ENCODE data around the gene PPP1CC.
A peak's percentile ranks its signal among the peaks of the same experiment; 100 is the strongest.
"Not testable (repeated sequence)": the region's sequence is repeated elsewhere in the genome, so short reads cannot be mapped to it uniquely, and the experiment has no call there.

Gene PPP1CC

DNA sequence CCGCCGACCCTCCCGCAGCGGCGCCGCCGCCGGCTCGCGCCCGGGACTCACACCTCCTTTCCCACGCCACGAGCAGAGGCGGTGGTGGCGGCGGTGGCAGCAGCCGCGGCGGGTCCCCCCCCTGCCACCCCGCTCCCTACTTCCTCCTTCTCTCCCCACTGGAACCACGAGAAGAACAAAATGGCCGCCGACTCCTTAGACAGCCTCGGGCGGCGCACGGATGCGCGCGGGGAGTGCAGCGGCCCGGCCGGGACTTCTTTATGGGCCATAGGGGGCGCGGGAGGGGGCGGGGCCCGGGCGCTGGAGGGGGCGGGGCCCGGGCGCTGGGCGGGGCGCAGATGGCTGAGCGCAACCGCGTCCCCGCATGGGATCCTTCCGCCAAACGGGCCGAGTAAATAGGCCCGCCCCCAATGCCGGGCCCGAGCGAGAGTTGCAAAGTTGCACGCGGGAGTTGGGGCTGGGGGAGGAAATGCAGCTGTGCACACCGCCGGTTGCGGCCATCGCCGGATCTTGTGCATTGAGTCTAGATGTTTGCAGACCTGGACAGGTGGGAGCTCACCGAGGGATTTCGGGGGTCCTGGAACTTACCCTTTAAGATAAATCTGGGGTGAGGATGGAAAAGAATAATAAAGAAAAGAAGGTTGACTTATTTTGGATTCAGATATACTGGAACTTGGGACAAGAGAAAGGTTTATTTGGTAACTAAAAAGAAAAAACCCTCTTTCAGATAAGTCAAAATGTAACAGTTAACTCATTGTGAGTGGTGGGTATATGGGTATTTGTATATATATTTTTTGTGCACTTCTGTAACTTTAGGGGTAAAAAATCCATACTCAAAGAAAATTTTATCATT, at the start of gene PPP1CC:
Gene PPP1CC (minus strand): TSS at position 174 of the 853 bp plus-strand sequence. CDS start 184 bp downstream, outside the sequence.
- DNase-seq (ENCODE audit: low read depth in 3 of 3), result peak; percentile 83 to 88 (median 87)

DNA sequence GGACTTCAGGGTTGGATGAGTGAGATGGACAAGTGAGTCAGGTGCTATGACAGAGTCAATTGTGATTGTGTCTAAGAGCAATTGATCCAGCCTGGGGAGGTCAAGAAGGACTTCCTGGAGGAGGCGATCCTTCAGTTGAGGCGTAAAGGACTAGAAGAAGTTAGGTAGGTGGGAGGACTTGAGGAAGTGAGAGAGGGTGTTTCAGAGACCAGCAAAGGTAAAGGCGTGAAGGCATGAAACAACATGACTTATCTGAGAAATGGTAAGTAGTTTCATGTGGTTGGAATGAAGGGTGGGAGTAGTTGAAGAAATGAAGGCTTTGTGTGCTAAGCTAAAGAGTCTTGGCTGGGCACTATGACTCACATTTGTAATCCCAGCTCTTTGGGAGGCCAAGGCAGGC, 48.9 kb upstream of the PPP1CC start:
- DNase-seq (ENCODE audit: low read depth in 3 of 3), result no peak

GRCh38 chr12:110790301-110790700, 47.6 kb upstream of the PPP1CC start:
- DNase-seq (ENCODE audit: low read depth in 3 of 3), result no peak

DNA sequence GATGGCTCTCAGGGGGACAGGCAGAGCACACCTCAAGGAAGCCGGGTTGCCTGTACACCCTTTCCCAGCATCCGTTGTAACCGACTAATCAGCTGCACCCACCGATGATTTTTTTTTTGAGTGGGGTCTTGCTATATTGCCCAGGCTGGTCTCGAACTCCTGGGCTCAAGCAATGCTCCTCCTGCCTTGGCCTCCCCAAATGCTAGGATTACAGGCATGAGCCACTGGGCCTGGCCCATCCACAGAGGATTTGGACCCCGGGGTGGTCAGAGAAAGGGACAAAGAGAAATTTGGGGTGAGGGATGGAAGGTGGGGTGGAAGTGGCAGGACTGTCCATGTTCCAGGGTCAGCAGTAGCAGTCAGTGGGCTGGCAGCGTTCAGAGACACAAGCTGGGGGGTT, 43.3 kb upstream of the PPP1CC start:
- no peak for DNase-seq (ENCODE audit: low read depth in 3 of 3)

DNA sequence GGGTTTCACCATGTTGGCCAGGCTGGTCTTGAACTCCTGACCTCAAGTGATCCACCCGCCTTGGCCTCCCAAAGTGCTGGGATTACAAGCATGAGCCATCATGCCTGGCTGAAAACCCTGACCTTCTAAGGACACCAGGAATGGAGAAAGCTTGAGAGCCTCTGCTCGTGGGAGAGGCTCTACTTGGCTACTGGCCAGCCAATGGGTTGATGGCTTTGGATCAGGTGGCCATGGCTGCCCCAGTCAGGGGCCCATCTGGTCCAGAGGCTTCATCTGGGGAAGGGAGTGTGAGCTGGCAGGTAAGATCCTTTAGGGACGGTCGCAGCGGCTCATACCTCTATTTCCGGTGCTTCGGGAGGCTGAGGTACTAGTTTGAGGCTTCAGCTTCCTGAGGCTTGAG, 42.5 kb upstream of the PPP1CC start:
- no peak for DNase-seq (ENCODE audit: low read depth in 3 of 3)

- no peak for DNase-seq (ENCODE audit: low read depth in 3 of 3)
Observed at GRCh38 chr12:110782922-110783321, 40.2 kb upstream of the PPP1CC start.

DNA sequence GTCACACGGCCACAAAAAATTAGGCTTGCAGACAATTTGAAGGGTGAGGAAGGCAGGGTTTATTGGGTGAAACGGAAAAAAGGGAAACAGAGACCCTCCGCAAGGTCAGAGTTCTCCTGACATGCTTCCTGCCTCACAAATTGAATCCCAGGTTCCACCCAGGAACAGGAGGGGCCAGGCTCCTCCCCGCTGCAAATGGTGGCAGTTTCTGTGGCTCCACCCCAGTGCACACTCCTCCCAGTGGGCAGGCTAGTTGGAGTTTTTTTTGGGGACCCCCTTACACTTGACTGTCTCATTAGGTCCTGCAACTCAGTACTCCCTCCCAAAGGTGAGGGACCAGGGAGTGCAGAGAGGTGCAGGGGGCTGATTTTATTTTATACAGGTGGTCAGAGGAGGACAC, 39.4 kb upstream of the PPP1CC start:
- DNase-seq (ENCODE audit: low read depth in 3 of 3), result no peak

DNA sequence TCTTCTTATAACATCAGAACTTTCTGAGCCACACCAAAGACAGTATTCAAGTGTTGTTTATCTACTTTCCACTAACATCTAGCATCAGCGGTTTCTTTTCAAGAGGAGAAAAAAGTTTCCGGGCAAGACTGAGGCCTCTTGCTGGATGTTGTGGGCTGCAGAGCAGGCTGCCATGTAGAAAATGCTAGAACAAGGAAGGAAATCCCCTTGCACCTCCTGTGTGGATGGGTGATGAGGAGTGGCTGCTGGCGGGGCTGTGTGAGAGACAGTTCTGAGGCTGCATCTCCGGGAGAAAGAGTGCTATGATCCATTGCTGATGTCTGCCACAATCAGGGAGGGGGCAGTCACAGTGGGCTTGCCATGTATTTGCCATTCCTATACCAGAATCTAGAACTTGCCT, 37.8 kb upstream of the PPP1CC start:
- DNase-seq (ENCODE audit: low read depth in 3 of 3), result peak in 2 of 3 donors; percentile 14 to 41

GRCh38 chr12:110778833-110779577, 36.3 kb upstream of the PPP1CC start:
- no peak for DNase-seq (ENCODE audit: low read depth in 3 of 3)

DNA sequence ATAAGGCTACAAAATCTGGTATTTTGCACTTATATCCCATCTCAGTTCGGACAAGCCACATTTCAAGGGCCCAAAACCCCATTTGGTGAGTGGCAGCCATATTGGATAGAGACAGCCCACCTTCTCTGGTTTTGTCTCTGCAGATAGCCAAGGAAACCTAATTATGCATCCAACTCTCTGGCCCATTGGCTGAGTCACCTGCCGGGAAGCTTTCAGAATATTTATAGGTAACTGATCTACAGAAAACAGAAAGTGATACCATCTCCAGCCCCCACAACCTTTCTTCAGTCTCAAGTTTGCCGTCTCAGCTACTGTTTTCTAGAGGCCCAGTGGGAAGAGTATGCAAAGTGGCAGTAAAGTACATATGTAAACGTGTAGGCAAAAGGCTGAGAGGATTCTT, 33.7 kb upstream of the PPP1CC start:
- peak; percentile 50 to 69 (median 51) for DNase-seq (ENCODE audit: low read depth in 3 of 3)

GRCh38 chr12:110775997-110776396, 33.3 kb upstream of the PPP1CC start:
- DNase-seq (ENCODE audit: low read depth in 3 of 3), result no peak

- DNase-seq (ENCODE audit: low read depth in 3 of 3), result no peak
Observed at GRCh38 chr12:110774824-110775223, 32.1 kb upstream of the PPP1CC start.

DNA sequence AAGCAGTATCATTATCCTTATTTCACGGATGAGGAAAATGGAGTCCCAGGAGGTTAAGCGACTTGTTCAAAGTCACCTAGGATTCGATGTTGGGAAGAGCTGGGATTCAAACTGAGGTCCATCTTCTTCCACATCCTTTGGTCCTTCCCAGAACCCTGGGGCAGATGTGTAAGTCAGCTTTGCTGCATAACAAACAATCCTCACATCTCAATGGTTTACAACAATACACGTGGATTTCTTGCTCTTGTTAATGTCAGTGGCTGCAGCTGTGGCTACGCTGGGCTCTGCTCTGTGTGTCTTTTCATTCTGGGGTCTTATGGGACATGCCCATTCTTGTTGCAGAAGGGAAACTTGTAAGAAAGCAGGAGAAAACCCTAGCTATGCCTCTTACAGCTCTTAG, 26.3 kb upstream of the PPP1CC start:
- DNase-seq (ENCODE audit: low read depth in 3 of 3), result no peak

DNA sequence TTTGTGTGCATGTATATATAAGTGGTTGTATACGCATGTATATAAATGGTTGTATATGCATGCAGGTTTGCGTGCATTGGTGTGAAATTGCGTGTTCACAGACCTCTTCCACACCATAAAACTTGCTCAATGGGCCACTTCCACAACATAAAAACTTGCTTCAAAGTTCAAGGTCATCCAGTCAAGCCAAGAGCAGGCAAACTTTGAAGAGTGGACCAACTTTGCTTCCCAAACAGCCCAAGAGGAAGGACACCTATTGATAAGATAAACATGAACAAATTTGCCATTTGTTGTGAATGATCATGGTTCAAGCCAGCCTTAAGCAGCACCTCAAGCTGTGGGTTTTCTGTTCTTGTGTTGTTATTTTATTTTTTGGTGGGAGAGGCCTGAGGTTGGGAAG, 25.2 kb upstream of the PPP1CC start:
- DNase-seq (ENCODE audit: low read depth in 3 of 3), result no peak

DNA sequence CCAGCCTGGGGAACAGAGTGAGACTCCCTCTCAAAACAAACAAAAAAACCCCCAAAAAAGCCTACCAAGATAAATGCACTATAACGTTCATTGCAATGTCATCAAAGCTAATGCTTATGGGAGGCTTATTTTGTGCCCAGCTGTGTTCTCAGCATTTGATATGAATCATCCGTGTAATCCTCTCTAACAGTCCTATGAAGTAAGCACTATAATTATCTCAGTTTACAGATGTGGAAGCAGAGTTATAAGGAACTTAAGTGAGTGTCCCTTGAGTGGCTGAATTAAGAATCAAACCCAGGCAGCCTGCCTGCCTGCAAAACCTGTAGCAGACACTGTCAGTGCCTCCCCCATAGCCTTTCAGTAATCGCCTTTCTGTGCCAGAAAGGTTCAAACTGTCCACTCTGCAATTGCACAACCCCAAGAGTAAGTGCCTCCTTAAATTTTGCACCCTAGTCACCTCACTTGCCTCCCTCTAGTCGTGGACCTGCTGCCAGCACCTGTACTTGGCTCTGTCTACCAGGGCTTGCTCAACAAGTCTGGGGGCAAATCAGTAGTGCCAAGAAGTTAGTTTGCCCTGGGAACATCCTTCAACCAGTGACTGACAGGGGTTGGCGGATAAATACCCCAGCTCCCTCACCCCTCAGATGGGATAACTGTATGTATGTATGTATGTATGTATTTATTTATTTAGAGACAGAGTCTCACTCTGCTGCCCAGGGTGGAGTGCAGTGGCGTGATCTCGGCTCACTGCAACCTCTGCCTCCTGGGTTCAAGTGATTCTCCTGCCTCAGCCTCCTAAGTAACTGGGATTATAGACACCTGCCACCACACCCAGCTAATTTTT, 23.8 kb upstream of the PPP1CC start:
- no peak for DNase-seq (ENCODE audit: low read depth in 3 of 3)

DNA sequence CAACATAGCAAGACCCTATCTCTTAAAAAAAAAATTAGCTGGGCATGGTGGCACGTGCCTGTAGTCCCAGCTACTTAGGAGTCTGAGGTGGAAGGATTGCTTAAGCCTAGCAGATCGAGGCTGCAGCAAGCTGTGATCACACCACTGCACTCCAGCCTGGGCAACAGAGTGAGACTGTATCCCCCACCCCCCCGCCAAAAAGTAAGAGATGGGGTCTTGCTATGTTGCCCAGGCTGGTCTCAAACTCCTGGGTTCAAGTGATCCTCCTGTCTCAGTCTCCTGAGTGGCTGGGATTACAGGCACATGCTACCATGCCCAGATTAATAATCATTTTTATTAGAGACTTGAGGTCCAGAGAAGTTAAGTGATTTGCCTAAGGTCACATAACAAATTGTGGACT, 22.9 kb upstream of the PPP1CC start:
- not testable (repeated sequence) for DNase-seq (ENCODE audit: low read depth in 3 of 3)

DNA sequence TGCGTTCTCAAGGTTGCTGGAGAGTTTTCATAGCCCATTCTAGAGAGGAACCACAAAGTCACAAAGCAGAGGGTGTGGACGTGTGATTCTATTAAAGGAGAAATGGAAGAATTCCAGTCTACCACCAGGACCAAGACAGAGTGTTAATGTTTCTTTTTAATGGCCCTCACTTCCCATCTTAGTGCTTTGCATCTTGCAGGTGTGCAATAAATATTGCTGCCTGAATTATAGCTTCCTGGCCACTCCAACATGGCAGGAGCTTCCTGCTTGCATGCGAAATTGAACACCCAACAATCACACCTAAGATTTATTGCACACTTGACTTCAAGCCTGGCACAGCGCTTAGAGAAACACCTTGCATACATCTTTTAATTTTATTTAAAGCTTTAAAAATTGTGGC, 22.4 kb upstream of the PPP1CC start:
- DNase-seq (ENCODE audit: low read depth in 3 of 3), result no peak

DNA sequence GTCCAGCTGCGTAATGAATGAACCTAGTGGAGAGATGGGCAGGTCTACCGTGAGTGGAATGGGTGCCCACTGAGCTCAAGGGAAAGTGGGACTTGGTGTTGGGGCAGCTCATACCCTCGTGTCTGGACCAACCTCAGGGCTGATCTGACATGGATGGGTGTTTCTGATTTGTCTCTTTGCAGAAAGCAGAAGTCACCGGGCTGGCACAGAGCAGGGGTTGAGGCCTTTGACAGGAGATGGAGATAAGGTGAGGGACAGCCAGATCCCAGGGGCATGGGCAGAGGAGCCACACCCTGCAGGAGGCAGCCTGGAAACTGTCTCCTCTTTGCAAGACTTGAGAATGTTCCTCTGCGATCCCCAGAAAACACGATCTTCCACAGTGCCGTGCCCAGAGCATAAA, 20.9 kb upstream of the PPP1CC start:
- DNase-seq (ENCODE audit: low read depth in 3 of 3), result no peak

DNA sequence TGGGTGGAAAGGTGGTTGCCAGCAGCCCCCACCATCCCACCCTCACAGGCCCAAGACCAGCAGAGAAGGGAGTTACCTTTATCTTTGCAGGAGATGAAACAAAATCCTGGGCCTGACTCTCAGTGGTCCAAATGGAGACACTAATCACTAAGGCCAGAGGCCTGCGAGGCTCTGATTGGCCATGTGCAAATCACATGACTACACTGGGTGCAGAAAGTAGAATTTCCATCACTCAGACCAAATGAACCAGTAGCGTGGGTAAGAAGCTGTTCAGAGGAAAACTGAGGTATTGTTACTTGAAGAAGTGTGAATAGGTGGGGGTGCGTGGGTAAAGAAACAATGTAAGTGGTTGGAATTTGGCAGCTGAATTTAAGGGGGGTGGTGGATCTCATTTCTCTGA, 20.2 kb upstream of the PPP1CC start:
- no peak for DNase-seq (ENCODE audit: low read depth in 3 of 3)

DNA sequence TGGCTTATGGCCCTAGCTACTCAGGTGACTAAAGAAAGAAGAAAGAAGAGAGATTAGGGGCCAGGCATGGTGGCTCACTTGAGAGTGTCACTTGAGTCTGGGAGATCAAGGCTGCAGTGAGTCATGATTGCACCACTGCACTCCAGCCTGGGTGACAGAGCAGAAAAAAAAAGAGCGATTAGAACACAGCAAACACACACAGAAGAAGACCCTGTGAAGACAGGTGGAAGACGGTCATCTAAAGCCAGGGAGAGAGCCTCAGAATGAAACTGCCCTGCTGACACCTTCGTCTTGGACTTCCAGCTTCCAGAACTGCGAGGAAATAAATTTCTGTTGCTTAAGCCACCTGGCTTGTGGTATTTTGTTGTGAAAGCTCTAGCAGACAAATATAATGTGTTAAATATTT, 17.5 kb upstream of the PPP1CC start:
- DNase-seq (ENCODE audit: low read depth in 3 of 3), result no peak

DNA sequence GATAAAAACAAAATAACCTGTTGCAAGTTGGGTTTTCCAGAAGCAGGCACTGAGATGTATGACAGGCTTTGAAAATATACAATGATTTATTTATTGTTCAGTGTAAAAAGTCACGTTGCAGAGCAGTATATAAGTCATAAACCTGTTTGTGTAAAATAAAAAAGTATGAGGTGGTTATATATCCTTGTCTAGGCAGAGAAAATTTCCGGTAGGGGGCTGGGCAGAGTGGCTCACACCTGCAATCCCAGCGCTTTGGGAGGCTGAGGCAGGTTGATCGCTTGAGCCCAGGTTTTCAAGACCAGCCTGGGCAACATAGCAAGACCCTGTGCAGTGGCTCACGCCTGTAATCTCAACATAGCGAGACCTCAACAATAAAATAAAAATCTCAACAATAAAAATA, 16.2 kb upstream of the PPP1CC start:
- DNase-seq (ENCODE audit: low read depth in 3 of 3), result no peak

- no peak for DNase-seq (ENCODE audit: low read depth in 3 of 3)
Observed at GRCh38 chr12:110756611-110757010, 13.9 kb upstream of the PPP1CC start.
